ENCODE results near the gene SRRM3.
"Not testable (repeated sequence)": the region's sequence is repeated elsewhere in the genome, so short reads cannot be mapped to it uniquely, and the experiment has no call there.

Gene SRRM3

DNA sequence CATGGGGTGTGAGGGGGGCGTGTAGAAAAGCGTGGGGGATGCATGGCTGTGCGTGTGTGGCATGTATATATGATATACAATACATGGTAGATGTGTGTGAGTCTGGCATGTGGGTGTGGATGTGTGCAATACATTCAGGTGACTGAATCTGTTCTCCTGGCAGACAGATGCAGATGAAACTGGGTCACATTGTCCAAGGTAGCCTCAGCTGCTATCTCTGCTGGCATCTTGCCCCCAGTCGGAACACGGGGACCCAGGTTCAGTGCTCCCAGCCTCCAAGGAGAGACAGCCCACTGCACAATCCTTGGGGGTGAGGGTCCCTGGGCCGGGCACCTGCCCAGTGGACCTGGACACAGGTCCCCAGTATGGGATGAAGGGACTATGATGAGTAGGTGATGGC lies 12.4 kb upstream of the SRRM3 start:
- DNase-seq (ENCODE audit: low read depth in 1 of 2, low spot score in 1 of 2): no peak

DNA sequence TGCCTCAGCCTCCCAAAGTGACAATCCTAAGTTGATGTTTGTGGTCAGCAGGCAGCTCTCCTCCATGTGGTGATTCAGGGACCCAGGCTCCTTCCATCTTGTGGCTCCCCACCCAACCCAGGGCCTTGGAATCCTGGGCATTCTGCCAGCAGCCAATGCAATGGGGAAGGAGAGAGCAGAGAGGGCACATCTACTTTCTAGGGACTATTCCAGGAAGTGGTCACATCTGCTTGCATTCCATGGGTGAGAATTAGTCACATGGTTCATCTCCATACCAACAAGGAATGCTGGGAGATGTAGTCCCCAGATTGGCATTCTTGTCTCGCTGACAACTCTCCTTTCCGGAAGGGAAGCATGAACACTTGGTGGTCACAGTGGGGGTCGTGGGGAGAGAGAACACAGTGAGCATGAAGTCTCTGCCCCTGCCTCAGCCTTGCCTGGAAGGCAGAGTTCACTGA lies 9.9 kb upstream of the SRRM3 start:
- DNase-seq (ENCODE audit: low read depth in 1 of 2, low spot score in 1 of 2): no peak

DNA sequence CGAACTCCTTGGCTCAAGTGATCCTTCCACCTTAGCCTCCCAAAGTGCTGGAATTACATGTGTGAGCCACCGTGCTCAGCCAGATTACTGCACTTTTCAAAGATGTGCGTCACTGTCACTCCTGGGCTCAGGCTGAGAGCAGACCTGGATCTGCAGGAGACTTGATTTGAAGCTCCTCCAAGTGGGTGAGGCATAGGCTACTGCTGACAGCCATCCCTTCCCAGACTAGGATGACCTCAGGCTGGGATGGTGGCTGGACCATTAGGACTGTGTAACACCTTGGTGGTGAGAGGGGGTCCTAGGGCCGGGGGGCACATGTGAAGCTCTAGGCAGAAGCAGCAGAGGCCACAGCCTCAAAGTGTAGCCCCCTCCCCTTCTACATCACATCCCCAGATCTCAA lies 8.2 kb upstream of the SRRM3 start:
- DNase-seq (ENCODE audit: low read depth in 1 of 2, low spot score in 1 of 2): no peak

DNA sequence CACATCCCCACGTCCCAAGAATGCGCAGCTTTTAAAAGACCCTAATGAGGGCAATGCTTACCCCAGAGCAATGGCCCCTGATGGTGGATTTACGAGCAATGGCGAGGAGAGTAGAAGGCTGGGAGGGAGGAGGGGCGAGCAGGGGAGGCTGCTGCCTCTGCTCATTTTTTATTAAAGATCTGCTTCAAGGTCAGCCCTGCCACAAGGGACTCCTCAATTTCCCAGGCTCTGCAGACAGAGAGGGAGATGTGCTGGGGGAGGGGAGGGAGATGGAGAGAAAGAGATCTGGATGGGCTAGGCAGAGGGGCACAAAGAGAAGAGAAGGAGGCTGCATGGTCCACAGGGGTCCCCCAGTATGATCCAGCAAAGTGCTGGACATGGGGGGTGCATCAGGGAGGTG lies 7.8 kb upstream of the SRRM3 start:
- no peak for DNase-seq (ENCODE audit: low read depth in 1 of 2, low spot score in 1 of 2)

DNA sequence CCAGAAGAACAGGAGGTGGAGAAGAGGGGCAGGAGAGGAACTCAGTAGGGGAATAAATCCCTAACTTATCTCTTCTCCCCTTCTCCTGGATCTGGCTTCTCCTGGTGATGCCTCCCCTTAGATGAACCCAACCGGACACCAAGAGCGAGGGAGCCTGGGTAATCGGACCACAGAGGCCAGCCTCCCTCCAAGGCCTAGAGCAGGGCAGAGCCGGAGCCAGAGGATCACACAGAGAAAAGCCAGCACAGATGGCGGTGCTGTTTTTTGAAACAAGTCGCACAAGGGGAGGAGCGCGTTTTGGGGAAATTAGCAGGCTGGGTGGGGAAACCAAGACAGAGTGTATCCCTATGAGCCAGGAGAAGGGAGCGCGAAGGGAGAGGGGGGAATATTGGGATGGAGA lies 4.9 kb upstream of the SRRM3 start:
- no peak for DNase-seq (ENCODE audit: low read depth in 1 of 2, low spot score in 1 of 2)

DNA sequence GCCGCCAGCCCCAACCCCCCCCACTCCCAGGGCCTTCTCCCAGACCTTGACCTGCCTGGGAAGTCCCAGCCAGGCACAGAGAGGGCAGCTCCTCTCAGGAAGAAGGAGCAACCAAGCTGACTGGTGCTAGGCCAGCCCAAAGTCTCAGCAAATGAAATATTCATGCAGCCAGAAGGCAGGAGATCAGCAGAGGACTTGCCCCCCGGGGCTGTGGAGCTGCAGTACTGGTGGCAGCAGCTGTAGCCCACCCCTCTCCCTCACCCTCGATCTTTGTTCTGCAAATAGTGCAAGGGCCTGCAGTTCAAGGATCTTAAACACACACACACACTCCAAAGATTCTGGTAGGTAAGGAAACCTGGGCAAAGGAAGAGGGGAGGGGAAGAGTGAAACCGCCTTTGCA lies 3.5 kb upstream of the SRRM3 start:
- no peak for DNase-seq (ENCODE audit: low read depth in 1 of 2, low spot score in 1 of 2)

DNA sequence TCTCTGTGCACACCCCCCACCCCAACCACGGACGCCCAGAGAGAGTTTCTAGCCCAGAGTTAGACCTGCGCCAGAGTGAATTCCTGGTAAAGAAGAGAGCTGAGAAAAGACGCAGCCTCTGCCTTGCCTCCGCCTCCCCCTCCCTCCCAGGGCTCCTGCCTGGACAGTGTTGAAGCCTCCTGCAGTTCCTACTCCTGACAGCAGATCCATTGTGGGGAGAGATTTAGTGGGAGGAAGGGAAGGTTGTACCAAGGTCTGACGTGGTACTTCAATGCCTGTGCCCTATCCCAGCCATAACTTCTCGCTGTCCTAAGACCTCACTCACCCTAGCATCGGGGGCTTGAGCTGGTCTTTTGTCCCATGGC lies 952 bp downstream of the SRRM3 start:
- DNase-seq (ENCODE audit: low read depth in 1 of 2, low spot score in 1 of 2): no peak

DNA sequence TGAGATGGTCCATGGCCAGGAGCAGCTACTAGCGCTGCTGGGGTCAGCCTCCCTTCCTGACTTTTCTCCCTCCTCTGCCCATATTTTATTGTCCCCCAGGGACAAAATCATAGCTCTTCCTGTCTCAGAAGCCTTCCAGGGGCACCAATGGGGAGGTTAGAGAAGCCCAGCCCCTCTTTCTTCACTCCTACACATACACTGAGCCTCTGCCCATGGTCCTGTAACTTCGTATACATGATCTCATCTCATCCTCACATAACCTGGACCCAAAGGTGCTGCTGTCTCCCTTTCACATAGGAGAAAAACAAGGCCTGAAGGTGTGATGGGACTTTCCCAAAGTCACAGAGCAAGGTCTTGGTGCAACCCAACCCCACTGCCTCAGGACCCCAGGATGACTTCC lies 2.5 kb downstream of the SRRM3 start:
- DNase-seq (ENCODE audit: low read depth in 1 of 2, low spot score in 1 of 2): no peak

DNA sequence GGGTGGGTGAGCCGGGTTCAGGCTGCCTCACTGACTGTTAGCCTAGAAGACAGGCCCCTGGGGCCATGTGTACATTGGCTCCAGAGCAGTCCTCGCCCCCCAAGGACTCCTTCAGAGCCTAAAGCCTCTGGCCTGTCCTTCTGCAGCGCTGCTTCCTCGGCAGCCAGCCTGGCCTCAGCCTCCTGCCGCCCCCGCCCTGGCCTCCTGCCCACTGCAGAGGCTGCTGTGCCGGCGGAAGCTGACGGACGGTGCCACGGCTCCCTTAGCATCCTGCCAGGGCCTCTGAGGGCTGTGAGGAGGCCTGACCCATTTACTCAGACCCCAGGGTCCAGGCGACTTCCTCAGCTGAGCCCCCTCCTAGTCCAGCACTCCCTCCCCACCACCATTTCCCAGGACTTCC lies 4.9 kb downstream of the SRRM3 start:
- DNase-seq (ENCODE audit: low read depth in 1 of 2, low spot score in 1 of 2): no peak

DNA sequence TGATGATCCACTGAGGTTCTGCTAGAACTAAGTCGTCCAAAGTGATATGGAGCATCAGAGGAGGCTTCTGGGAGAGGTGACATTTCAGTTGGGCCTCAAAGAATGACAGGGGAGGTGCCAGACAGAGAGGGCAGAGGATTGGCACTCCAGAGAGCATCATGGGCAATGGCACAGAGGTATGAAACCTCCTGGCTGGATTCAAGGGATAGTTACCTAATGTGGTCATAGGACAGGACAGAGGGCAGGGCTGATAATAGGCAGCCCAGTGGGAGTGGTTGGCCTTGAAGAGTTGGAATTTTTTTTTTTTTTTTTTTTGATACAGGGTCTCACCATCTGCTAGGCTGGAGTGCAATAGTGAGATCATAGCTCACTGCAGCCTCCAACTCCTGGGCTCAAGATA lies 7.6 kb downstream of the SRRM3 start:
- no peak for DNase-seq (ENCODE audit: low read depth in 1 of 2, low spot score in 1 of 2)

DNA sequence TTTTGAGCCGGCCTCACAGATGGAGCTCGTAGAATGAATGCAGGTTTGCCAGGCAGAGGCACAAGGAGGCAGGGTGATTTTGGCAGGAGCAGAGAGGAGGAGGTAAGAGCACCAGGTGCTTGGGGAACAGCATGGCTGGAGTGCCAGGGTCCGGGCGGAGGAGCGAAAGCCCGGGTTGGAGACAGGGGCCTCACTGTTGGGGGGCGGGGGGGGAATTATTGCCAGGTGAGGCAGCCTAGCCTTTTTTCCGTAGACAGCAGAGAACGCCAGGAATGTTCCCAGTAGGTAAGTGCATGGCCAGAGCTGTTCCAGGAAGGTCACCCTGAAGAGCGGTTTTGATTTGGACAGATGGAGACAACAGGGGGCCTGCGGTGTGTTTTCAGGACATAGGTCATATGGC lies 9.5 kb downstream of the SRRM3 start:
- no peak for DNase-seq (ENCODE audit: low read depth in 1 of 2, low spot score in 1 of 2)

DNA sequence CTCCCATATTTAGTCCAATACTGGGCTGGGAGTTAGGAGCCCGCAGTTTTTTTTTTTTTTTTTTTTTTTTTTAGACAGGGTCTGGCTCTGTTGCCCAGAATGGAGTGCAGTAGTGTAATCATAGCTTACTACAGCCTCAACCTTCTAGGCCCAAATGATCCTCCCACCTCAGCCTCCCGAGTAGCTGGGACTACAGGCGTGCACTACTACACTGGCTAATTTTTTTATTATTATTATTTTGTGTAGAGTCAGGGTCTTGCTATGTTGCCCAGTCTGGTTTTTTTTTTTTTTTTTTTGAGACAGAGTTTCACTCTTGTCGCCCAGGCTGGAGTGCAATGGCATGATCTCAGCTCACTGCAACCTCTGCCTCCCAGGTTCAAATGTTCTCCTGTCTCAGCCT lies 13.7 kb downstream of the SRRM3 start:
- not testable (repeated sequence) for DNase-seq (ENCODE audit: low read depth in 1 of 2, low spot score in 1 of 2)

DNA sequence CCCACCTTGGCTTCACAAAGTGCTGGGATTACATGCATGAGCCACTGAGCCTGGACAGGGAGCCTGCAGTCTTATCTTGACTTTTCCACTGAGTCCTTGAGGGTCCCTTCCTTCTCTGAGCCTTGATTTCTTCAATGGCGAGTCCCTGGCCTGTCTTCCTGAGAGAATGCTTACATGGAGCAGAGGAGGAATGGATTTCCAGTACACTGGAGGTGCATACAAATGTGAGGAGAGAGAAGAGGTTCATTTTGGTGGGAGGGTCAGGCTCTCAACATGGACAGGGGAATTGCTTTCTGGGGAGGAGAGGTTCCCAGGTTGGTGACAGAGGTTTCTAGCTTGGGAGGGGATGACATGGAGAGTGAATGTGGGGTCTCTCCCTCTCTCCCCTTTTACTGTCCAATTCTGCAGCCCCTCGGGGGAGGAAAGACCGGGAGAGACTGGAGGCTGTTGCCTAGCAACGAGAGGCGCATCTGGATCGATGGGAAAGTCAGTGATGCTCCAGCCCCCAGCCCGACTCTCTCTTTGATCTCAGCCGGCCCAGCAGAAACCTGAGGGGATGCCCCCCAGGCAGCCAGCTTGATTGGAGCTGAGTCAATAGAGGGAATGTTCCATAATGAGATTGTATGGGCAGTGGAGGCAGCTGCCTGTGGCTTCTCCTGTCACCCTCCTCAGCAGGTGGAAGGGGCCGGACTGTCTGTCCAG lies 14.8 kb downstream of the SRRM3 start:
- DNase-seq (ENCODE audit: low read depth in 1 of 2, low spot score in 1 of 2): no peak

DNA sequence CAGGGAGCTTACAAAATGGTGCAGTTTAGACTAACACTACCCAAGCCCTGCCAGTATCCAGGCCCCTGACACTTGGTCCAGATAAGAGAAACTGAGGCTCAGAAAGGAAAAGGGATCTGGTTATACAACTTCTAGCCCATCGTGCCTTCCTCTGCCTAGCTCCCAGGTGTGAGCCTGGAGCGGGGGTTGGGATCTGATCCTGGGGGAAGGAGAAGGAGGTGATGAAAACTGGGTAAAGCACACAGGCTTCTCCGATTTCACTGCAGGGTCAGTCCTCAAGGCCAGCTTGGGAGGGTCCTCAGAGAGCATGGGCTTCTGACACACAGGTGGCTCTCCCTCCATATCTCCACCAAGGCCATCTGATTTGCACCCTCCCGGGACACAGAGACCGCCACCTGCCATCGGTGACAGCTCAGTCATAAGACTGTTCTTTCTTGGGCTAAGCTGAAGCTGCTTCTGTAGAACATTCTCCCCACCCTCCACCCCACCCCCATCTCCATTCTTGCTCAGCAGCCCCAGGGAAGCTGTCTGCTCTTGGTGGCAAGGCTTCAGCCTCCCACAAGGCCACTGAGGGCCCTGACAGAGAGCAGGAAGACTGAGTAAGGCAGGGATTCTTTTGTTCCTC lies 16.4 kb downstream of the SRRM3 start:
- DNase-seq (ENCODE audit: low read depth in 1 of 2, low spot score in 1 of 2): no peak

DNA sequence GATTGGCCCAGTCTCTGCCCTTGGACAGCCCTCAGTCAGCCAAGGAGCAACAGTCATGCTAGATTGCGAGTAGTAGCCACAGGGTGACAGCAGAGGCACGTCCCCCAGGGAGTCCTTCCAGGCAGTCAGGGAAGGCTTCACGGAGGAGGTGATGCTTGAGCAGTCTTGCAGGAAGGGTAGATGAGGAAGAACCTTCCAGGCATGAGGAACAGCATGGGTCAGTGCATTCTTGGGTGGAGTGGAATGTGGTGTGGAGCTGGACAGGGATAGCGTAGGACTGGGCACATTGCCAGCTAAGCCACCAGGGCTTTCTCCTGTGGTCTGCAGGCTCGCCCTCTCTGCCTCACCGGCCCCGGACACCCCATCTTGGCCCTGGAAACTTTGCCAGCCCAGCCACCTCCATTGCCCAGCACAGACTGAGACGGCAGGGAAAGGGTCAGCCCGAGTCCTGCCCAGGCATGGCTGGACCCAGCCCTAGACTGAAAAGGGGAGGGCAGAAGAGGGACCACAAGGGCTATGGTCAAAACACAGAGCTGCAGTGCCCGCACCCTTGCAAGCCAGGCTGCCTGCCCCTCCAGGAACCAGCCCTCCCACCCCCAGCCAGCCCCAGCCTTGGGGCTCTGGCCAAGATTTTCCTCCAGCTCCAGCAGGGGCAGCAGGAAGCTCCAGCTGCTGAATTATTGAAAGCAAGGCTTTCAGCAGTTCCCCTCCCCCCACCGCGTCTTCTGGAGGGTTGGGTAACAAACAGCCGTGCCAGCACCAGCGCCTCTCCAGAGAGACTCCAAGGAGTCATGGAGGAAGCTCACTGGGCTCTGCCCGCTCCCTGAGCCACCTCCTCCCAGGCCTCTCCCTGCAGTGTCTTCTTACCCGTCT lies 18.7 kb downstream of the SRRM3 start:
- no peak for DNase-seq (ENCODE audit: low read depth in 1 of 2, low spot score in 1 of 2)

DNA sequence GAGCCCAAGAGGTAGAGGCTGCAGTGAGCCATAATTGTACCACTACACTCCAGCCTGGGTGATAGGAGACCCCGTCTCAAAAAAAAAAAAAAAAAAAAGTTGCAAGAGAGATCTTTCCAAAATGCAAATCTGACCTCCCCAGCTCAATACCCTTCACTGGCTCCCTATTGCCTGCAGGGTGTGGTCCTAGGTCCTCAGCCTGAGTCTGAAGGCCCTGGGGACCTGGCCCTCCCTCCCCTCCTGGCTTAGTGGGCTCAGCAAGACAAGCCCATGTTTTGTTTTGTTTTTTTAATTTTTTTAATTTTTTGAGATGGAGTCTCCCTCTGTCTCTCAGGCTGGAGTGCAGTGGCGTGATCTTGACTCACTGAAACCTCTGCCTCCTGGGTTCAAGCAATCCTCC lies 20.6 kb downstream of the SRRM3 start:
- no peak for DNase-seq (ENCODE audit: low read depth in 1 of 2, low spot score in 1 of 2)

DNA sequence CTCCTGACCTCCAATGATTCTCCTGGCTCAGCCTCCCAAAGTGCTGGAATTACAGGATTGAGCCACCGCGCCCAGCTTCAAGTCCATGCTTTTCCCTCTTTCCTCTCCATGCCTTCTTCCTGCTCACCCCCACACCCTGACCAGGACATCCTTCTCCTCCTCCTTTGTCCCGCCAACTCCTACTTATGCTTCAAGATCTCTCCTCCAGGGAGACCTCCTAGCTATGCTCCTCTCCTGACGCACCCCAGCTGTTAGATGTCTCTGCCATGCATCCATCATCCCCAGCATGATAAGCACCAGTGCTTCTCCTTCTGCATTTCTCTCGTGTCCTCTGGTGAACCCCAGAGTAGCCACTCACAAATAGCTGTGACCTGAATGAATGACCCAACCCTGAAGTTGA lies 21.1 kb downstream of the SRRM3 start:
- DNase-seq (ENCODE audit: low read depth in 1 of 2, low spot score in 1 of 2): no peak

DNA sequence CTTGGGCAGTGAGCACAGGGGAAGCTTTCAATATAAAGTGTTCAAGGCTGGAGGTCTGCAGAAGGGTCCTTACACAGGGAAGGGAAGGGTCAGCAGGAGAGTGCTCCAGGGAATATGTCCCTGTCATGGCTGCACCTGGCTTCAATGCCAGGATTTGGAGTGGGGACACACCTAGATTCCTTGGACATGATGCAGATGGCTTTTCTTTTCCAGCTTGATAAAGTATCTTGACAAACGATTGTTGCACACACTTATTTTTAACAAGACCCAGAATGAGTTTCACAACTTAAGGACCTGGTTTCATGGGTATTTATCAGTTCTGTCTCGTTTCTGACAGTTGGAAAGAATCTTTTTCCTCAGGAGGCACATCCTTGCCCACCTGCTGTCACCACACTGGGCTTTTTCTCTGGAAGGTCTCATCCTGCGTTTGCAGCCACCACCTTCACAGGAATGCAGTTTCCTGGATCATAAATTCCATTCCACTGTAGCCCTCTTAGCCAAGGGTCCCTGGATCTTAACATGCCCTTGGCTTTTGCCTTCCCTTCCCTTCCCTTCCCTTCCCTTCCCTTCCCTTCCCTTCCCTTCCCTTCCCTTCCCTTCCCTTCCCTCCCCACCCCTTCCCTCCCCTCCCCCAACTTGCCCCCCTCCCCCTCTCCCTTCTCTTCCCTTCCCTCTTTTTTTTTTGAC lies 21.7 kb downstream of the SRRM3 start:
- no peak for DNase-seq (ENCODE audit: low read depth in 1 of 2, low spot score in 1 of 2)

DNA sequence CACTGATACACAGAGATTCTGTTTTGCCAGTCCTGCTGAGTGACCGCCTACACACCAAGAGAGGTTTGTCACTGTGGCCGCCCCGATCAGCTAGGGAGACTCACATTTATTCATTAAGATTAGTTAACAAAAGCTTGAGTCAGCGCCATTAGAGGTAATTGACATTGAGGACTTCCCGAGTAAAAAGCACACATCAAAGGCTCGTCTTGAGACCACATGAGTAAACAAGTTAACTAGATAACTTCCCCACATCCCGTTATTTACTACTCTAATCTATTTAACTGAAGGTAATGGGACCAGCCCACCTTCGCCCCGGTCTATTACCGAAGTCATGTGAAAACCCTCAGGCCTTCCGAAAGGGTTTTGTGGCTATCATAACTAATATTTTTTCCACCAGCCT lies 23.0 kb downstream of the SRRM3 start:
- DNase-seq (ENCODE audit: low read depth in 1 of 2, low spot score in 1 of 2): no peak

DNA sequence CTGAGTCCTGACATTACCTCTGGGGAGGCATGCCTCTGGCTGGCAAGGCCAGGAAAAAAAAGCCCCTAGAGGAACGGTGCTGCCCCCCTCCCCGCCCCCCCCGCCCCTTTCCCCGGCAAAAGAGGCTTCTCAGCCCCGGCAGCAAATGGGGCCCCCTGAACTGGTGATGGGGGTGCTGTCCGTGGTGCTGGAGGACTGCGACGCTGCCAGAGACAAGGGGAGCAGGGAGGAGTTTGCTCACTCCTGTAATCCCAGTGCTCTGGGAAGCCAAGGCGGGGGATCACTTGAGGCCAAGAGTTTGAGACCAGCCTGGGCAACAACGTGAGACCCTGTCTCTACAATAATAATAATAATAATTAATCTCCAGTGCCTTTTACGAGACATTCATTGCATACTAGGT lies 23.7 kb downstream of the SRRM3 start:
- DNase-seq (ENCODE audit: low read depth in 1 of 2, low spot score in 1 of 2): no peak

DNA sequence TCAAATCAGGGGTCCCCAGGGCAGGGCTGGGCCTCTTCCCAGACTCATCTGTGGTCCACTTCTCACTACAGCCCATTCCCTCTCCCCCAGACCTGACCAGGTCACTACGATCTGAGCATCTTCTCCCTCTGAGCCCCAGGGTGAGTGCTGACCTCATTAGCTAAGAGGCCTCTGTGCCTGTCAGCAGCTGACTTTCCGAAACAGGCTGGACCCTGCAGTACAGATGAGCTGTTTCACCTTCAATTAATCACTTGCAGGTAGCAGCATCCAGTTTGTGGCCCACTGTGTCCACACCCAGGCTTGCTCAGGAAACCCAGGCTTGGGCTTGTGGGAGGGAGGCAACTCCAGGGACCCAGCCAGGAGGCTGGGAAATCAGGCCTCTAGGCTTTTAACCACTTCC lies 24.3 kb downstream of the SRRM3 start:
- no peak for DNase-seq (ENCODE audit: low read depth in 1 of 2, low spot score in 1 of 2)

Data from activated T-helper 1 cell treated with anti-CD3 and anti-CD28 coated beads, Interleukin-2, amount 50 U/mL, for 16 hours (primary cell).